ENCODE data around the gene ISCU.

The ISCU gene

GRCh38 chr12:108591267-108591980, 29.0 kb downstream of the ISCU start:
- no peak for DNase-seq

- DNase-seq = no peak
These were observed 29.9 kb downstream of the ISCU start for GRCh38 chr12:108592033-108592909.

GRCh38 chr12:108594323-108594903, 32.0 kb downstream of the ISCU start:
- DNase-seq = no peak

- DNase-seq = no peak
These were observed 32.7 kb downstream of the ISCU start for GRCh38 chr12:108594960-108595710.

GRCh38 chr12:108595711-108596647, 33.6 kb downstream of the ISCU start:
- no peak for DNase-seq

- DNase-seq = no peak
These were observed 34.6 kb downstream of the ISCU start for GRCh38 chr12:108596854-108597558.

- no peak for DNase-seq
These were observed 35.4 kb downstream of the ISCU start, which contains the start of gene TMEM119 for GRCh38 chr12:108597559-108598471. Gene TMEM119 (minus strand): TSS chr12:108598084. CDS start chr12:108592383, 5,701 bp downstream.

GRCh38 chr12:108598553-108599250, 36.3 kb downstream of the ISCU start:
- DNase-seq = no peak

- no peak for DNase-seq
These were observed 37.1 kb downstream of the ISCU start for GRCh38 chr12:108599541-108599940.

- DNase-seq = no peak
These were observed 37.7 kb downstream of the ISCU start for GRCh38 chr12:108599948-108600701.

GRCh38 chr12:108600702-108601007, 38.3 kb downstream of the ISCU start:
- no peak for DNase-seq

GRCh38 chr12:108602209-108602705, 39.9 kb downstream of the ISCU start:
- no peak for DNase-seq

- DNase-seq = no peak
These were observed 40.7 kb downstream of the ISCU start for GRCh38 chr12:108602976-108603704.

- no peak for DNase-seq
These were observed 41.3 kb downstream of the ISCU start for GRCh38 chr12:108603743-108604142.

GRCh38 chr12:108604208-108604941, 42.0 kb downstream of the ISCU start:
- DNase-seq = no peak

GRCh38 chr12:108605000-108605689, 42.7 kb downstream of the ISCU start:
- no peak for DNase-seq
